Measurements from ENCODE around the gene MXRA7.

The MXRA7 gene

GRCh38 chr17:76633628-76634328, 77.0 kb downstream of the MXRA7 start:
- TF ChIP-seq, protein P1, sequence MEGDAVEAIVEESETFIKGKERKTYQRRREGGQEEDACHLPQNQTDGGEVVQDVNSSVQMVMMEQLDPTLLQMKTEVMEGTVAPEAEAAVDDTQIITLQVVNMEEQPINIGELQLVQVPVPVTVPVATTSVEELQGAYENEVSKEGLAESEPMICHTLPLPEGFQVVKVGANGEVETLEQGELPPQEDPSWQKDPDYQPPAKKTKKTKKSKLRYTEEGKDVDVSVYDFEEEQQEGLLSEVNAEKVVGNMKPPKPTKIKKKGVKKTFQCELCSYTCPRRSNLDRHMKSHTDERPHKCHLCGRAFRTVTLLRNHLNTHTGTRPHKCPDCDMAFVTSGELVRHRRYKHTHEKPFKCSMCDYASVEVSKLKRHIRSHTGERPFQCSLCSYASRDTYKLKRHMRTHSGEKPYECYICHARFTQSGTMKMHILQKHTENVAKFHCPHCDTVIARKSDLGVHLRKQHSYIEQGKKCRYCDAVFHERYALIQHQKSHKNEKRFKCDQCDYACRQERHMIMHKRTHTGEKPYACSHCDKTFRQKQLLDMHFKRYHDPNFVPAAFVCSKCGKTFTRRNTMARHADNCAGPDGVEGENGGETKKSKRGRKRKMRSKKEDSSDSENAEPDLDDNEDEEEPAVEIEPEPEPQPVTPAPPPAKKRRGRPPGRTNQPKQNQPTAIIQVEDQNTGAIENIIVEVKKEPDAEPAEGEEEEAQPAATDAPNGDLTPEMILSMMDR (IDR thresholded peaks at IDR 0.05; ENCODE audit: unreplicated experiment in 3 of 3), result no peak
- Mint-ChIP-seq H3K4me1 (peaks cover 20% of the 10 kb centered on the region), H3K27me3 (ENCODE audit: low read depth) (no peaks in the 10 kb centered on the region), H3K4me3 (no peak overlapping the region), H3K27ac (peak overlapping the region in 2 of 3 experiments; percentile 3 to 23), H3K36me3 (ENCODE audit: low read depth) (no peaks in the 10 kb centered on the region), H3K9me3 (no peaks in the 10 kb centered on the region)

- Mint-ChIP-seq H3K27ac (peak overlapping the region; percentile 26 to 94 (median 80)), H3K4me3 (no peak overlapping the region), H3K9me3 (no peaks in the 10 kb centered on the region), H3K4me1 (peaks cover 17% of the 10 kb centered on the region), H3K36me3 (ENCODE audit: low read depth) (no peaks in the 10 kb centered on the region), H3K27me3 (ENCODE audit: low read depth) (no peaks in the 10 kb centered on the region)
- TF ChIP-seq, protein P1 (IDR thresholded peaks at IDR 0.05; ENCODE audit: unreplicated experiment in 3 of 3), result no peak
Measured at GRCh38 chr17:76631821-76632565, 78.8 kb downstream of the MXRA7 start.

- no peak overlapping the region for H3K4me3 Mint-ChIP-seq
- peak overlapping the region in 2 of 3 experiments; percentile 71 to 79 for H3K27ac Mint-ChIP-seq
- TF ChIP-seq, protein P1 (IDR thresholded peaks at IDR 0.05; ENCODE audit: unreplicated experiment in 3 of 3), result no peak
- H3K4me1 Mint-ChIP-seq, result peaks cover 17% of the 10 kb centered on the region
- H3K36me3 Mint-ChIP-seq (ENCODE audit: low read depth), result no peaks in the 10 kb centered on the region
- no peaks in the 10 kb centered on the region for H3K9me3 Mint-ChIP-seq
- peaks cover 10% of the 10 kb centered on the region for H3K27me3 Mint-ChIP-seq (ENCODE audit: low read depth)
Measured at GRCh38 chr17:76630151-76630550, 80.6 kb downstream of the MXRA7 start.

All from nephron (organoid).